NCI-H146 (cell line): Measurements from ENCODE around the gene GDPD2.

Experiments used
- DNase-seq: peaks from one replicate; lab custom pipeline; 2025; lab: John Stamatoyannopoulos, UW

Gene GDPD2

GRCh38 chrX:70437921-70438665 is 15.0 kb downstream of the GDPD2 start:
- DNase-seq = no peak

GRCh38 chrX:70439016-70439415 is 15.9 kb downstream of the GDPD2 start:
- DNase-seq = no peak

GRCh38 chrX:70442224-70442623 is 19.1 kb downstream of the GDPD2 start:
- DNase-seq = no peak

GRCh38 chrX:70444326-70444945 is 21.3 kb downstream of the GDPD2 start, which contains the start of gene DLG3:
Gene DLG3, plus strand, starts transcription at chrX:70444835. Its CDS starts 367 bp downstream, at chrX:70445202.
- DNase-seq = peak; percentile 60

GRCh38 chrX:70444946-70445656 is 22.0 kb downstream of the GDPD2 start:
- DNase-seq = peak; percentile 5

GRCh38 chrX:70445951-70446350 is 22.8 kb downstream of the GDPD2 start:
- DNase-seq = no peak

- DNase-seq = no peak
These were observed 23.6 kb downstream of the GDPD2 start for GRCh38 chrX:70446380-70447350.

GRCh38 chrX:70449457-70449966 is 26.4 kb downstream of the GDPD2 start:
- no peak for DNase-seq

GRCh38 chrX:70452143-70452733 is 29.1 kb downstream of the GDPD2 start:
- DNase-seq = peak; percentile 51

GRCh38 chrX:70453024-70453618 is 30.0 kb downstream of the GDPD2 start:
- no peak for DNase-seq

- peak; percentile 98 for DNase-seq
These were observed 31.6 kb downstream of the GDPD2 start for GRCh38 chrX:70454441-70455365.

GRCh38 chrX:70455366-70456202 is 32.5 kb downstream of the GDPD2 start:
- DNase-seq = peak; percentile 57

GRCh38 chrX:70456256-70456655 is 33.1 kb downstream of the GDPD2 start:
- DNase-seq = no peak

GRCh38 chrX:70461026-70461425 is 37.9 kb downstream of the GDPD2 start:
- no peak for DNase-seq

- DNase-seq = no peak
These were observed 40.9 kb downstream of the GDPD2 start for GRCh38 chrX:70464051-70464450.

- DNase-seq = no peak
These were observed 43.9 kb downstream of the GDPD2 start for GRCh38 chrX:70466968-70467367.

- DNase-seq = no peak
These were observed 45.6 kb downstream of the GDPD2 start for GRCh38 chrX:70468709-70469108.

GRCh38 chrX:70470850-70471289 is 47.8 kb downstream of the GDPD2 start:
- DNase-seq = no peak
